K562 (cell line): Measurements from ENCODE around the gene PPP1R14D.

Experiments
- CBX5 ChIP-seq: IDR thresholded peaks from 2 replicates; pipeline ENCODE4 v1.6.1; 2014; ENCODE audit warnings: low read depth, borderline replicate concordance
- DACH1 ChIP-seq: fragments of 450-650 bp; IDR thresholded peaks from 2 replicates; pipeline ENCODE4 v1.6.1; 2018; ENCODE audit not compliant: partially characterized antibody
- NFXL1 ChIP-seq: fragments of 450-650 bp; formaldehyde crosslinking; IDR thresholded peaks from 2 replicates; pipeline ENCODE4 v1.4.0; 2021; ENCODE audit warnings: mild to moderate bottlenecking
- NR1H2 ChIP-seq: sonication (generic); formaldehyde crosslinking; IDR thresholded peaks from 2 replicates; pipeline ENCODE4 v1.4.0; 2020; ENCODE audit warnings: mild to moderate bottlenecking, missing genetic modification reagents
- RFX5 ChIP-seq: IDR thresholded peaks from 2 replicates; pipeline ENCODE4 v1.6.1; 2011; ENCODE audit warnings: low read depth, mild to moderate bottlenecking, improper control_type of control experiment, low read length
- ZNF644 ChIP-seq: fragments of 200-800 bp; sonication (Bioruptor generic); IDR thresholded peaks from 2 replicates; pipeline ENCODE4 v1.6.1; 2016; ENCODE audit warnings: low read depth, missing genetic modification characterization, missing compliant biosample characterization
- TF ChIP-seq, protein P1 (sequence below): fragments of 250-450 bp; sonication (Bioruptor Pico); IDR thresholded peaks from 2 replicates; pipeline ENCODE4 v1.8.0; 2022; ENCODE audit warnings: moderate library complexity, mild to moderate bottlenecking, inconsistent platforms
- TF ChIP-seq, protein P2 (sequence below), 3 experiments: IDR thresholded peaks in 2 of 3; conservative IDR thresholded peaks in 1 of 3; 2 replicates each; pipeline ENCODE4 v1.5.1; 2011 to 2012; ENCODE audit warnings: low read length in 3 of 3, mild to moderate bottlenecking in 3 of 3, control low read depth in 2 of 3, improper control_type of control experiment in 1 of 3, inconsistent platforms in 1 of 3, low read depth in 1 of 3, mixed read lengths in 1 of 3, moderate library complexity in 1 of 3; ENCODE audit not compliant: insufficient read depth in 2 of 3

DNA sequence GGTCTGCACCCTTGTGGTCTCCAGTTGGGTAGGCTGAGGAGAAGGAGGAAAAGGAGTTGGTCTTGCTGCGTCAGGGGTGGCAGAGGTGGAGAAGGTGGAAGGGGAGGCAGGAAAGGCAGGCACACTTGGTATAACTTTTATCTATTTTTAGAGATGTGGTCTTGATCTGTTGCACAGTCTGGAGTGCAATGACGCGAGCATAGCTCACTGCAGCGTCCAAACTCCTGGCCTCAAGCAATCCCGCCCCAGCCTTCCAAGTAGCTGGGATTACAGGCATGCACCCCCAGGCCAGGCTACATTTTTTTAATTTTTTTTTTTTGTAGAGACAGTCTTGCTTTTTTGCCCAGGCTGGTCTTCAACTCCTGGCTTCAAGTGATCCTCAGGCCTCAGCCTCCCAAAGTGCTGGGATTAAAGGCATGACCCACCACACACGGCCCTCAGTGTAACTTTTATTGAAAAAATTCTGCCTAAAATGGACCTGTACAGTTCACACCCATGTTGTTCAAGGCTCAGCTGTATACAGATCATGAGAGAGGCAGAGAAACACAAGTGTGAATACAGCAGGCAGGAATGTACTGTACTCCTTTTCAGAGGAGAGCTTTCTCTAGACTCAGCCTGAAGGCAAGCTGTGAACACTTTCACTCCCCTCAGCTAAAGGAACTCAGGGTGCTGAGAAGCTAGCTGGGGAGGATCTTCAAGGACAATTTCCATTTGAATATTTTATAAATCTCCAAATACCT is 47.7 kb upstream of the PPP1R14D start:
- TF ChIP-seq NFXL1 = no peak
- TF ChIP-seq CBX5 = no peak
- TF ChIP-seq, protein P1, sequence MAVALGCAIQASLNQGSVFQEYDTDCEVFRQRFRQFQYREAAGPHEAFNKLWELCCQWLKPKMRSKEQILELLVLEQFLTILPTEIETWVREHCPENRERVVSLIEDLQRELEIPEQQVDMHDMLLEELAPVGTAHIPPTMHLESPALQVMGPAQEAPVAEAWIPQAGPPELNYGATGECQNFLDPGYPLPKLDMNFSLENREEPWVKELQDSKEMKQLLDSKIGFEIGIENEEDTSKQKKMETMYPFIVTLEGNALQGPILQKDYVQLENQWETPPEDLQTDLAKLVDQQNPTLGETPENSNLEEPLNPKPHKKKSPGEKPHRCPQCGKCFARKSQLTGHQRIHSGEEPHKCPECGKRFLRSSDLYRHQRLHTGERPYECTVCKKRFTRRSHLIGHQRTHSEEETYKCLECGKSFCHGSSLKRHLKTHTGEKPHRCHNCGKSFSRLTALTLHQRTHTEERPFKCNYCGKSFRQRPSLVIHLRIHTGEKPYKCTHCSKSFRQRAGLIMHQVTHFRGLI (CRISPR knock-in tag) = no peak
- TF ChIP-seq ZNF644 (tag) = no peak
- TF ChIP-seq DACH1 = no peak
- no peak for TF ChIP-seq RFX5
- TF ChIP-seq, protein P2, sequence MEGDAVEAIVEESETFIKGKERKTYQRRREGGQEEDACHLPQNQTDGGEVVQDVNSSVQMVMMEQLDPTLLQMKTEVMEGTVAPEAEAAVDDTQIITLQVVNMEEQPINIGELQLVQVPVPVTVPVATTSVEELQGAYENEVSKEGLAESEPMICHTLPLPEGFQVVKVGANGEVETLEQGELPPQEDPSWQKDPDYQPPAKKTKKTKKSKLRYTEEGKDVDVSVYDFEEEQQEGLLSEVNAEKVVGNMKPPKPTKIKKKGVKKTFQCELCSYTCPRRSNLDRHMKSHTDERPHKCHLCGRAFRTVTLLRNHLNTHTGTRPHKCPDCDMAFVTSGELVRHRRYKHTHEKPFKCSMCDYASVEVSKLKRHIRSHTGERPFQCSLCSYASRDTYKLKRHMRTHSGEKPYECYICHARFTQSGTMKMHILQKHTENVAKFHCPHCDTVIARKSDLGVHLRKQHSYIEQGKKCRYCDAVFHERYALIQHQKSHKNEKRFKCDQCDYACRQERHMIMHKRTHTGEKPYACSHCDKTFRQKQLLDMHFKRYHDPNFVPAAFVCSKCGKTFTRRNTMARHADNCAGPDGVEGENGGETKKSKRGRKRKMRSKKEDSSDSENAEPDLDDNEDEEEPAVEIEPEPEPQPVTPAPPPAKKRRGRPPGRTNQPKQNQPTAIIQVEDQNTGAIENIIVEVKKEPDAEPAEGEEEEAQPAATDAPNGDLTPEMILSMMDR (IDR thresholded peaks at IDR 0.05 in 2 of 3, conservative IDR thresholded peaks at IDR 0.05 in 1 of 3; ENCODE audit: insufficient read depth in 2 of 3, low read depth in 1 of 3, low read length in 3 of 3) = no peak
- no peak for TF ChIP-seq NR1H2
